Body of pancreas (tissue), 4 donors: ENCODE results near the gene UBE2Q2.

Experiments used
- CTCF ChIP-seq, 7 experiments: fragments of 450-650 bp in 4 of 7; fragments of 200-600 bp in 3 of 7; sonication (generic) in 3 of 7; IDR thresholded peaks; one replicate each; pipeline ENCODE4 v1.5.1; 2016 to 2019; ENCODE audit warnings: antibody characterized with exemption in 7 of 7
- POLR2A ChIP-seq, 3 donors: fragments of 450-650 bp; IDR thresholded peaks; one replicate each; pipeline ENCODE4 v1.6.1; 2016; ENCODE audit warnings: antibody characterized with exemption in 3 of 3, mild to moderate bottlenecking in 2 of 3

- TF ChIP-seq POLR2A (IDR thresholded peaks at IDR 0.05), result no peak
- peak in 5 of 7 experiments; percentile 10 to 57 (median 43) for TF ChIP-seq CTCF (IDR thresholded peaks at IDR 0.05)
These were observed 33.1 kb upstream of the UBE2Q2 start for GRCh38 chr15:75809986-75810750.
